ENCODE results near the gene TBC1D10B. TPM values are rescaled to one million over a fixed set of nuclear protein-coding genes. Genes with fewer than 3 reads are reported as not detected.

The TBC1D10B gene
- total RNA-seq, 1 experiment from 2014 or later, result 49.2 TPM

GRCh38 chr16:30359871-30360170 lies 10.5 kb downstream of the TBC1D10B start:
- BruUV-seq (replicated peaks), result no TSS peak
- intact Hi-C loops (cut with micrococcal nuclease), result no loop called here

More at GRCh38 chr16:30359871-30360170, 10.5 kb downstream of the TBC1D10B start:
- peaks cover 12 to 23% of the 10 kb centered on the region in 2 experiments for H3K4me1 ChIP-seq (ENCODE audit: control insufficient read depth in 1 of 2, insufficient read depth in 2 of 2, low read length in 2 of 2)
- no peak for DNase-seq (ENCODE audit: low read depth, low spot score)
- H3K36me3 ChIP-seq (ENCODE audit: control insufficient read depth in 1 of 2, insufficient read depth in 2 of 2, low read length in 2 of 2), result peaks cover 13 to 30% of the 10 kb centered on the region in 2 experiments
- H3K4me3 ChIP-seq (replicated peaks in 1 of 2; ENCODE audit: low read depth in 1 of 2, low read length in 2 of 2), result no peak overlapping the region
- no peak for TF ChIP-seq CEBPB (IDR thresholded peaks at IDR 0.05; ENCODE audit: low read depth)
- TF ChIP-seq JUND (IDR thresholded peaks at IDR 0.05), result no peak
- no peak for TF ChIP-seq YY1 (IDR thresholded peaks at IDR 0.05; ENCODE audit: extremely low read depth, insufficient replicate concordance, low read depth, low read length)
- TF ChIP-seq RAD21 (IDR thresholded peaks at IDR 0.05; ENCODE audit: low read depth), result no peak
- no peak for TF ChIP-seq ELF1 (IDR thresholded peaks at IDR 0.05; ENCODE audit: borderline replicate concordance, low read depth)
- no peak for TF ChIP-seq FOSL1 (IDR thresholded peaks at IDR 0.05; ENCODE audit: low read depth)
- no peak for TF ChIP-seq EZH2 (IDR thresholded peaks at IDR 0.05)
- TF ChIP-seq, protein P1, sequence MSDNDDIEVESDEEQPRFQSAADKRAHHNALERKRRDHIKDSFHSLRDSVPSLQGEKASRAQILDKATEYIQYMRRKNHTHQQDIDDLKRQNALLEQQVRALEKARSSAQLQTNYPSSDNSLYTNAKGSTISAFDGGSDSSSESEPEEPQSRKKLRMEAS (IDR thresholded peaks at IDR 0.05), result no peak
- TF ChIP-seq POLR2AphosphoS5 (IDR thresholded peaks at IDR 0.05; ENCODE audit: low read depth, low read length), result no peak
- TF ChIP-seq REST (IDR thresholded peaks at IDR 0.05; ENCODE audit: low read depth), result no peak
- TF ChIP-seq SIN3A (IDR thresholded peaks at IDR 0.05; ENCODE audit: low read depth), result no peak
- no peak for TF ChIP-seq ATF3 (IDR thresholded peaks at IDR 0.05)
- TF ChIP-seq SP1 (IDR thresholded peaks at IDR 0.05; ENCODE audit: low read depth), result no peak
- no peak for TF ChIP-seq POLR2A (IDR thresholded peaks at IDR 0.05; ENCODE audit: borderline replicate concordance, extremely low read depth, insufficient read depth, insufficient read length)
- TF ChIP-seq, protein P2, sequence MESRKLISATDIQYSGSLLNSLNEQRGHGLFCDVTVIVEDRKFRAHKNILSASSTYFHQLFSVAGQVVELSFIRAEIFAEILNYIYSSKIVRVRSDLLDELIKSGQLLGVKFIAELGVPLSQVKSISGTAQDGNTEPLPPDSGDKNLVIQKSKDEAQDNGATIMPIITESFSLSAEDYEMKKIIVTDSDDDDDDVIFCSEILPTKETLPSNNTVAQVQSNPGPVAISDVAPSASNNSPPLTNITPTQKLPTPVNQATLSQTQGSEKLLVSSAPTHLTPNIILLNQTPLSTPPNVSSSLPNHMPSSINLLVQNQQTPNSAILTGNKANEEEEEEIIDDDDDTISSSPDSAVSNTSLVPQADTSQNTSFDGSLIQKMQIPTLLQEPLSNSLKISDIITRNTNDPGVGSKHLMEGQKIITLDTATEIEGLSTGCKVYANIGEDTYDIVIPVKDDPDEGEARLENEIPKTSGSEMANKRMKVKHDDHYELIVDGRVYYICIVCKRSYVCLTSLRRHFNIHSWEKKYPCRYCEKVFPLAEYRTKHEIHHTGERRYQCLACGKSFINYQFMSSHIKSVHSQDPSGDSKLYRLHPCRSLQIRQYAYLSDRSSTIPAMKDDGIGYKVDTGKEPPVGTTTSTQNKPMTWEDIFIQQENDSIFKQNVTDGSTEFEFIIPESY (IDR thresholded peaks at IDR 0.05; ENCODE audit: extremely low read depth, insufficient replicate concordance, low read length), result no peak
- no peak for TF ChIP-seq CTCF (IDR thresholded peaks at IDR 0.05 in 2 of 3, conservative IDR thresholded peaks at IDR 0.05 in 1 of 3; ENCODE audit: borderline replicate concordance in 1 of 3, insufficient read depth in 1 of 3, low read depth in 2 of 3, low read length in 2 of 3)
- TF ChIP-seq CBX3 (IDR thresholded peaks at IDR 0.05; ENCODE audit: low read depth), result no peak
- H3K27me3 ChIP-seq (ENCODE audit: insufficient read depth, low read length), result no peaks in the 10 kb centered on the region
- H3K9me2 ChIP-seq (ENCODE audit: insufficient read depth), result no peaks in the 10 kb centered on the region
- POLR2A ChIA-PET, result no interaction called here
- no peak for ATAC-seq
- CTCF ChIA-PET, result no interaction called here
- peaks cover 48% of the 10 kb centered on the region for H3K79me2 ChIP-seq (ENCODE audit: insufficient read depth, low read length)
- no peak overlapping the region for H3K4me2 ChIP-seq (ENCODE audit: low read length)
- H3K9ac ChIP-seq (ENCODE audit: low read length), result no peak overlapping the region
- H3K27ac ChIP-seq (ENCODE audit: low read depth, low read length), result no peak overlapping the region
- RAD21 ChIA-PET (ENCODE audit: low non-redundant PET in 1 of 2, low total read pairs in 2 of 2, uncharacterized antibody in 2 of 2, unreplicated experiment in 2 of 2), result no interaction called here
- no peaks in the 10 kb centered on the region for H4K20me1 ChIP-seq (ENCODE audit: insufficient read depth)
- no peaks in the 10 kb centered on the region for H3K9me3 ChIP-seq (ENCODE audit: control insufficient read depth in 1 of 2, insufficient read depth in 1 of 2, low read depth in 1 of 2, low read length in 2 of 2)
- no peak overlapping the region for H2AFZ ChIP-seq (ENCODE audit: low read depth, low read length, poor library complexity, severe bottlenecking)
